GM10847 (cell line): Measurements from ENCODE around the gene SYT2.

Experiments used
- POLR2A ChIP-seq: IDR thresholded peaks from 2 replicates; pipeline ENCODE4 v1.6.1; 2011; ENCODE audit not compliant: insufficient read length; ENCODE audit errors: extremely low read depth

SYT2 gene

DNA sequence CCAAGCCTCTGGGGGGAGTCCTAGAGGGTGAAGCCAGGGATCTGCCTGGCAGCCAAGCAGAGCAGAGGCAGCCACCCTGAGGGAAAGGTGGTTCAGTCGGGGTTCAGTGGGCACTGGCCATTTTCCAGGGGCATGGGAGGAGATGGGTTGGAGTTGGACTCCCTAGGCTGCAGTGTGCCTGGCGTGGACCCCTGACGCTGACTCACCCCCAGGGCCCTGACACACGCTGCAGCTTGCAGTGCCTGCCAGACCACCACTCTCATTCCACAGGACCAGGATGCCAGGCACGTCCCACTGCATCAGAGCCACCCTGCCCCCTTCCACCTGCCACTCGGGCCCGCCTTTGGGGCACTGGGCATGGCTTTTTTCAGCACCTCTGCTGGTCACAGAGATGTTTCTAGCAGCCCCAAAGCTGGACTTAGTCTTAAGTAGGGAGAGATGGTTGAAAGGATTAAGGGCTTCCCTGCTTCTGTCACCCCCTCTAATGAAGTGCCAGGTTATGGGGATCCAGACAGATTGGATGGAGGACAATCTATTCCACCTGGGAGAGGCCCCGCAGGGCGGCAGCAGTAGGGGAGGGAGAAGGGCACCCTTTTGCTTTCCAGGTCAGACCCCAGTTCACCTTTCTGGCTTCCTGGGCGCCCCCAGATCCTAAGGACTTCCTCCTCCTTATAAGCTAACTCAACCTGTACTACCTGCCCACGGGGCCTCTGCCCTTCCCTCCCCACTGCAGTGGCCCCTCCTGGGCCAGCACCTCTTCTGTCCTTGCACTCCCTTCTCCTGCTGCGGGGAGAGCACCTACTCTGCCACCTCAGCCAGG, 1.6 kb downstream of the SYT2 start:
- TF ChIP-seq POLR2A = no peak

DNA sequence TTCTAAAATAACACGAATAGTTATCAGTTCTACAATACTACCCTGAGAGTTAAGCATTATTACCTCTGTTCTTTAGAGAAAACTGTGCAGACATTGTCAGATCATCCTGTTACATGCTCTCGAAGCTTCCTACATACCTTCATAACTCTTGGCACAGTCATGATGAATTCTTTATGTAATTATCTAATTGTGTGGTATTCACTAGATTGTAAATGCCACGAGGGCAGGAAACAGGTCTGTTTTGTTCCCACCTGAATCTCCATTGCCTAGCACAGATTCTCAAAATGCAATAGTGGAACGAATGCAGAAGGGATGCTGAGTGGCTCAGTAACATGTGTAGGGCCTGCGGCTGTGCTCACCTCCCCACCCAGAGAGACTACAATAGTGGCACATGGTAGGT, 3.4 kb downstream of the SYT2 start:
- TF ChIP-seq POLR2A = no peak

GRCh38 chr1:202704601-202705000, 5.7 kb downstream of the SYT2 start:
- TF ChIP-seq POLR2A = no peak

GRCh38 chr1:202703191-202703590, 7.1 kb downstream of the SYT2 start:
- no peak for TF ChIP-seq POLR2A

GRCh38 chr1:202702088-202702487, 8.2 kb downstream of the SYT2 start:
- no peak for TF ChIP-seq POLR2A

- TF ChIP-seq POLR2A = no peak
Measured at GRCh38 chr1:202701200-202701599, 9.1 kb downstream of the SYT2 start.

- TF ChIP-seq POLR2A = no peak
Measured at GRCh38 chr1:202700061-202700460, 10.2 kb downstream of the SYT2 start.

GRCh38 chr1:202698276-202698675, 12.0 kb downstream of the SYT2 start:
- no peak for TF ChIP-seq POLR2A

DNA sequence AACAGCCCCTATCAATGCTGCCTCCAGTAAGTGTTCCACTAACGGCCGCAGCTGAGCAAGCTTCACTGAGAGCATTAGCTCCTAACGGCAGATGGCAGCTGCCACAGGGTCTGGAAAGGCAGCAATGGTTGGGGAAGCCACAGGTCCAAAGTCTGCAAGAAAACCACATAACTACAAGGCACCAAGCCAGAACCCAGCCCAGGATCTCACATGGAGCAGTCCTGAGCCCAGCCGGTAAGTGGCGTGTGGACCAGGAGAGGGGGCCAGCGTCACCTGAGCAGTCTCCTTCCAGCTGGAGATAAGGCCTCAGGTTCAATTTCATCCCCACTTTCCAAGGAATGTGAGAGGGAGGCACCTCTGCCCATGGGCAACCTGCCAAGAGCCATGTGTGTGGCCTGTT, 13.2 kb downstream of the SYT2 start:
- no peak for TF ChIP-seq POLR2A

DNA sequence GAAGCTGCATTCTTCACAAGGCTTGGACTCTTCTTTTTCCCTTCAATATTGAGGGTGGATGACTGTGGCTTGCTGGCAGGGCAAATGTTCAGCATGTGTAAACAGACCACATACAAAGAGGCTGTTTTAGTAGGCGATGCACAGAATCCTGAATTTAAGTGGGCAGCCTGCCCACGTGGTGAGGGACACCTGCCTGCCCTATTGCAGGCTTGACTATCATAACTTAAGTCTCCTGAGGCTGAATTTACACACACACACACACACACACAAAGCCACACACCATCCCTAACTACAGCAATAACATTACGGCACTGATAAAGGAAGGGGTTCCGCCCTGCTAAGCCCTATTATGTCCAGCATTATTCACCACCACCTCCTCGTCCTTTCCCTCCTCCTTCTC, 15.9 kb downstream of the SYT2 start:
- no peak for TF ChIP-seq POLR2A

DNA sequence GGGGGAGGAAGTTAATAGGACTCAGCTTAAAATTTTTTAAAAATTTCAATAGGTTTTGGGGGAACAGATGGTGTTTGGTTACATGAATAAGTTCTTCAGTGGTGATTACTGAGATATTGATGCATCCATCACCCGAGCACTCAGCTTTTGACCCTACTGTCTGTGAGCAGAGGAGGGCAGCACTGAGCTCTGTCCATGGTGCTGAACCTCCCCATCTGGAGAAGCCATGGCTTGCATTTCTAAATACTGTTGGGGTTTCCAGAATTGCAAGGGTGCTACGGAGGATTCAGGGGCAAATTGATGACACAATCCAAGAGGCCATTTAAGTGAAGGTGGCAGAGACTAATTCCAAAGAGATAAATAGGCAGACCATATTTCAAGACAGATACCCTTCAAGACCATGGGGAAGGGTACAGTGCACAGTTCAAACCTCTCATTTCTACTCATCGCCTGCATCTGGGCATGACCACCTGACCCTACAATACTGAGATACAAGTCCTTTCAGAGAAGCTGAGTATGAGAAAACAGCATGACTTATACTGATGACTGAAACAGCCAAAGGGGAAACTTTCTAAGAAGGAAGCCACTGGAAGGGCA, 17.2 kb downstream of the SYT2 start:
- TF ChIP-seq POLR2A = no peak

GRCh38 chr1:202691816-202692215, 18.4 kb downstream of the SYT2 start:
- no peak for TF ChIP-seq POLR2A

- TF ChIP-seq POLR2A = no peak
Measured at GRCh38 chr1:202689493-202690342, 20.5 kb downstream of the SYT2 start.

- no peak for TF ChIP-seq POLR2A
Measured at GRCh38 chr1:202689082-202689481, 21.2 kb downstream of the SYT2 start.

GRCh38 chr1:202688401-202688800, 21.9 kb downstream of the SYT2 start:
- no peak for TF ChIP-seq POLR2A

DNA sequence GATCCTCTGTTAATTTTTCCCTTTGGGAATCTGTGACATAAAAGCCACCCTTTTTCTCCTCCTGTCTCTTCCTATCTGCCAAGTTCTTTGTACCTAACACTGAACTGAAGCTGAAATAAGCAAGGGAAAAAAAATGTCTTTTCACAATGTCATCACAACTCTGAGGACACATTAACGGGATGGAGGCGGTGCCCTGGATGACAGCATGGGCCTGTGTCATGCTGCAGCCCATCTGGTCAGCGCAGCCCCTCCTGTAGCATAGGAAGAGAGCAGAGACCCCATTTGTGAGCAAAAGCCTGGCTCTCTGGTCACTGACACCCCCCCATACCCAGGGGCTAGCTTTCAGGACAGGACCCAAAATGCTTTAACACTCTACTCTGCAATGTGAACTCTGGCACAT, 22.5 kb downstream of the SYT2 start:
- no peak for TF ChIP-seq POLR2A

DNA sequence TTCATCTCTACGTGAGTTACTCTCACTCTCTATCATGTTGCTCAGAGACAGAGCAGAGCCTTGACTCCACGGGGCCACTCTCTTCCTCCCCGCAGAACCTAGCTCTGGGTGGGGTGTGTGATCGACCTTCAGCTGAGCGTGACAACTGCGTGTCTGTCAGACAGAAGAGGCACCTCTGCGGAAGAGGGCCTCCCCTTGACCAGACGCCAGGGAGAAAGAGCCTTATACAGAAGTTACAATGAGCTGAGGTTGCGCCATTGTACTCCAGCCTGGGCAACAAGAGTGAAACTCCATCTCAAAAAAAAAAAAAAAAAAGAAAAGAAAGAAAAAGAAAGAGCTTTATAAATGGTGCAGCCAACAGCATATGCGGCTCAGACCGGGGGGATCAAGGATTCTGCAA, 22.9 kb downstream of the SYT2 start:
- TF ChIP-seq POLR2A = no peak

DNA sequence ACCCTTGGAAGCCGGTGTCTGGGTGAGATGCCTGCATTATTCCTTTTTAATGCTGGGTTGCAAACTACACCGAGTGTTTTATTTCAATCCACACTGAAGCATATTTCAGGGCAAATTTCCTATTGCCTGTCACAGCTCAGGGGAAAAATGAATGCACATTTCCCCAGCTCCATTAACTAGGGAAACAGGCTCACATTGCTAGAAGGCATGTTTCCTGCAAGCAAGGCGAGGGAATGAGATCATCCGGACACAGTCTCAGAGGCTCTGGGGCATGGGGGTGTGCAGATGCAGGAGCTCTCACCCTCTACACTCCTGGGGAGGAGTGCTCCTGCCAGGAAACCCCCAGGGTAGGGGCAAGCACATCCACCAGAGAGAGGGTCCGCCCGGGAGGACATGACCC, 24.6 kb downstream of the SYT2 start:
- no peak for TF ChIP-seq POLR2A
